DOHH2 (cell line): ENCODE data around the gene EIPR1.

Experiments
- CTCF ChIP-seq: fragments of 200-600 bp; sonication (generic); IDR thresholded peaks from one replicate; pipeline ENCODE4 v1.5.1; 2014; ENCODE audit warnings: antibody characterized with exemption, mild to moderate bottlenecking, low read depth, low read length; ENCODE audit not compliant: poor library complexity, severe bottlenecking
- EZH2phosphoT487 ChIP-seq: fragments of 200-600 bp; sonication (generic); IDR thresholded peaks from 2 replicates; pipeline ENCODE4 v1.6.1; 2017; ENCODE audit warnings: borderline replicate concordance, mild to moderate bottlenecking, antibody characterized with exemption, low read length, moderate library complexity, mixed read lengths

GRCh38 chr2:3411103-3411502 is 33.5 kb upstream of the EIPR1 start:
- TF ChIP-seq CTCF (no peak), EZH2phosphoT487 (no peak)
